ENCODE measurements around the gene STK32B.

- no peak for TF ChIP-seq CEBPB (tag; IDR thresholded peaks at IDR 0.05)
- TF ChIP-seq HDAC6 (IDR thresholded peaks at IDR 0.05; ENCODE audit: low read depth, low read length), result no peak
- no peak for TF ChIP-seq ETV6 (IDR thresholded peaks at IDR 0.05; ENCODE audit: borderline replicate concordance in 1 of 2, low read depth in 2 of 2, low read length in 1 of 2)
- TF ChIP-seq ETV6 (CRISPR knock-in tag; IDR thresholded peaks at IDR 0.05; ENCODE audit: borderline replicate concordance), result no peak
- no peak for TF ChIP-seq EZH2 (IDR thresholded peaks at IDR 0.05; ENCODE audit: borderline replicate concordance, low read depth, low read length)
- no peak for TF ChIP-seq SRF (CRISPR knock-in tag; IDR thresholded peaks at IDR 0.05)
- no peak for TF ChIP-seq NFIC (IDR thresholded peaks at IDR 0.05)
- no peak for TF ChIP-seq PKNOX1 (IDR thresholded peaks at IDR 0.05)
- TF ChIP-seq NFIX (CRISPR knock-in tag; IDR thresholded peaks at IDR 0.05; ENCODE audit: low read depth), result no peak
- TF ChIP-seq NCOA1 (IDR thresholded peaks at IDR 0.05; ENCODE audit: low read depth), result no peak
- no peak for TF ChIP-seq CBX2 (IDR thresholded peaks at IDR 0.05; ENCODE audit: insufficient read depth, low read length, poor library complexity, severe bottlenecking)
- TF ChIP-seq CHAMP1 (IDR thresholded peaks at IDR 0.05), result no peak
- no peak for TF ChIP-seq CREB1 (IDR thresholded peaks at IDR 0.05)
- no peak for TF ChIP-seq CREB1 (CRISPR knock-in tag; IDR thresholded peaks at IDR 0.05)
- TF ChIP-seq NRF1 (conservative IDR thresholded peaks at IDR 0.05 in 1 of 2, IDR thresholded peaks at IDR 0.05 in 1 of 2), result no peak
- no peak for TF ChIP-seq USF1 (CRISPR knock-in tag; IDR thresholded peaks at IDR 0.05)
Observed at GRCh38 chr4:5203993-5204310, 152.7 kb downstream of the STK32B start.
